Stimulated activated CD4-positive, alpha-beta T cell treated with anti-CD3 and anti-CD28 coated beads, Interleukin-1b, Interleukin-23, amount 100 ng/mL, for 24 hours (primary cell): ENCODE measurements around the gene ENDOV.

Source experiments
- DNase-seq, 4 experiments: peaks; one replicate each; pipeline ENCODE4 v3.0.0-alpha.2; 2020; ENCODE audit warnings: low read depth in 4 of 4, low spot score in 1 of 4

Gene ENDOV

GRCh38 chr17:80481284-80482057, 66.5 kb downstream of the ENDOV start:
- no peak for DNase-seq

DNA sequence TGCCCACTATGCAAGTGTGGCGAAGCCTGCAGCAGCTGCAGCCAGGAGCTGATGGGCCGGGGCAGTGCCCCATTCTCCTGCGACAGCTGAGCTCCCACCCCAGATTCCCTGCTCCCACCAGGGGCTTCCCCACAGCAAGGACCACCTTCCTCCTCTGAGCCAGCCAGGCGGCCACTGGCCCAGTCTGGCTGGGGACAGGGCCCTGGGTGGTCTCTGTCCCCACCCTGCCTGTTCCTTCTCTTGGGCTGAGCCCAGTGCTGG, 67.0 kb downstream of the ENDOV start:
- DNase-seq = no peak

DNA sequence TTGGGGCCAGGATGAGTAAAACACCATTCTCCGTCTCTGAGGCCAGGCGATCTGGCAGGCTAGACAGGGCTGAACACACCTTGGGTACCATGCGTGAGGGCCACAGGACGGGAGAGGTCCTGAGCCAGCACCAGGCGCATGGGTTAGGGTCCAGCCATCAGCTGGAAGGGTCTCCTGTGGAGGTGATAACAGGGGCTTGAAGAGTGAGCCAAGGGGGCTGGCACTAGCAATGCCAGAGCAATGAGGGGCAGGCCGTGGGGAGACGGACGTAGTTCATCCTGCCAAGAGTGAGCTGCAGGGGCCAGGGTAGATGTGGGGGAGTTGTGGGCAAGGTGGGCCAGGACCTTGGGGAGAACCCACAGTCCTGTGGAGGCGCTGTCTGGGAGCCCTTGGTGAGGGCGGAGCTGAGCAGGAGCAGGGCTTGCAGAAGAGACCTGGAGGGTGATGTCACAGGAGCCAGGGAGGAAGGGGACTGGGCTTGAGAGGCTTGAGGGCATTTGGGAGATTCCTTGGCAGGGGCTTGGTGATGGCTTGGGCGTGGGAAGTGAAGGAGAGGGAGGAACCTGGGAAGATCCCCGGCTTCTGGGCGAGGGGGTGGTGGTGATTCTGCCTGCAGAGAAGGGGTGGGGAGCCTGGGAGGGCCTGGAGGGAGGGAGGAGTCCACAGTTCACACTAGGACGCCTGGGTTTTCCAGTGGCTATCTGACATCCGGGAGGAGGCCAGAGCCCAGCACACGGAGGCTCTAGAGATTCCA, 67.8 kb downstream of the ENDOV start:
- no peak for DNase-seq

GRCh38 chr17:80485846-80486245, 70.9 kb downstream of the ENDOV start:
- DNase-seq = no peak

- no peak for DNase-seq
Observed at GRCh38 chr17:80486692-80487091, 71.7 kb downstream of the ENDOV start.

DNA sequence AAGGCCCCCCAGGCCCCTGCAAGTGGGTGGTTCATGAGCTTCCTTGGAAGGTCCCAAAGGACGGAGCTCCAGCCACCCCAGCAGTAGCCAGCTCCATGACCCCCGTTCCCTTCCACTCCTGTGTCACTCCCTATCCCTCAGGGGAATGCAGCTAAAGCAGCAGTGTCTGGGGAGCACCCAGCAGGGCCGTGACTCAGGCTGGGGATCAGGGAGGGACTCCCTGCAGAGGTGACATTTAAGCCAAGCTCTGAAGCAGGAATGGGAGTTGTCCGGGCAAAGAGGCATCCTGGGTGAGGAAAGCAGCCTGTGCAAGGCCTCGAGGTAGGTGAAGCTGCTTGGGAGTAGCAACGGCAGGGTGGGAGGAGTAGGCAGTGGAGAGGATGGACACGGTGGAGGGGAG, 72.5 kb downstream of the ENDOV start:
- DNase-seq = no peak
